Measurements from ENCODE around the gene LEKR1.

Gene LEKR1

DNA sequence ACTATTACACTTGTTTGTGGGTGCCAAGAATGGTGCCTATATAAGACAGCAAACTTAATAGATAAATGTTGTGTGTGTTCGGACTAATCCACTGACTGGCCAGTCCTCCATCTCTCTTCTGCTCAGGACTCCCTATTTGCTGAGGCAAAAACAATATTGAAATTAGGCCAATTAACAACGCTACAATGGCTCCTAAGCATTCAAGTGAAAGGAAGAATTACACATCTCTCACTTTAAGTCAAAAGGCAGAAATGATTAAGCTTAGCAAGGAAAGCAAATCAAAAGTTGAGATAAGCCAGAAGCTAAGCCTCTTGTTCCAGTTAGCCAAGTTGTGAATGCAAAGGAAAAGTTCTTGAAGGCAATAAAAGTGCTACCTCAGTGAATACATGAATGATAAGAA, 206.8 kb downstream of the LEKR1 start:
- no peaks in the 10 kb centered on the region for H3K4me1 ChIP-seq (ENCODE audit: insufficient read depth, poor library complexity, severe bottlenecking)
- H3K27ac ChIP-seq (ENCODE audit: poor library complexity, severe bottlenecking) = no peak overlapping the region
- TF ChIP-seq, protein P1, sequence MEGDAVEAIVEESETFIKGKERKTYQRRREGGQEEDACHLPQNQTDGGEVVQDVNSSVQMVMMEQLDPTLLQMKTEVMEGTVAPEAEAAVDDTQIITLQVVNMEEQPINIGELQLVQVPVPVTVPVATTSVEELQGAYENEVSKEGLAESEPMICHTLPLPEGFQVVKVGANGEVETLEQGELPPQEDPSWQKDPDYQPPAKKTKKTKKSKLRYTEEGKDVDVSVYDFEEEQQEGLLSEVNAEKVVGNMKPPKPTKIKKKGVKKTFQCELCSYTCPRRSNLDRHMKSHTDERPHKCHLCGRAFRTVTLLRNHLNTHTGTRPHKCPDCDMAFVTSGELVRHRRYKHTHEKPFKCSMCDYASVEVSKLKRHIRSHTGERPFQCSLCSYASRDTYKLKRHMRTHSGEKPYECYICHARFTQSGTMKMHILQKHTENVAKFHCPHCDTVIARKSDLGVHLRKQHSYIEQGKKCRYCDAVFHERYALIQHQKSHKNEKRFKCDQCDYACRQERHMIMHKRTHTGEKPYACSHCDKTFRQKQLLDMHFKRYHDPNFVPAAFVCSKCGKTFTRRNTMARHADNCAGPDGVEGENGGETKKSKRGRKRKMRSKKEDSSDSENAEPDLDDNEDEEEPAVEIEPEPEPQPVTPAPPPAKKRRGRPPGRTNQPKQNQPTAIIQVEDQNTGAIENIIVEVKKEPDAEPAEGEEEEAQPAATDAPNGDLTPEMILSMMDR (IDR thresholded peaks at IDR 0.05; ENCODE audit: poor library complexity, severe bottlenecking) = no peak
- no peak for DNase-seq (ENCODE audit: low spot score)
- no peaks in the 10 kb centered on the region for H3K9me3 ChIP-seq (ENCODE audit: severe bottlenecking)
- ATAC-seq (ENCODE audit: low read depth) = no peak
- H3K36me3 ChIP-seq (ENCODE audit: low read depth) = no peaks in the 10 kb centered on the region
- H3K27me3 ChIP-seq (ENCODE audit: insufficient read depth, poor library complexity, severe bottlenecking) = no peaks in the 10 kb centered on the region
- no peak overlapping the region for H3K4me3 ChIP-seq (ENCODE audit: severe bottlenecking)

DNA sequence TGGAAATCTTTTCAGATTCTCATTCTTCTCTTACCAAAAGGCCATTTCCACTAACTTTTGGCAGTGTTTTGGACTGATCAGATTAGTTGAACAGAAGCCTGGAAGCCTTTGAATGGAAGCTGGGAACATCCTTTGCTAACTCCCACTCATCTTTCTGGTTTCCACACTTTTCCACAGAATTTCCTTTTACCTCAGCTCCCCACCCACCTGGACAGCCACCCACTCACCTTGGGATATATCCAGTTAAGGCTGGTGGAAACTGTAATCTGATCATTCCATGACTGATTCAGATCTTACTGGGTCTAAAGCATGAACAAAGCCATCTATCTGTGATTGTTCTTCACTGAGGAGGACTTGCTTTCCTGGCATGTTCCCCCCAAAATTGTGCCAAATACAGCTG, 214.3 kb downstream of the LEKR1 start:
- no peaks in the 10 kb centered on the region for H3K9me3 ChIP-seq (ENCODE audit: severe bottlenecking)
- no peaks in the 10 kb centered on the region for H3K27me3 ChIP-seq (ENCODE audit: insufficient read depth, poor library complexity, severe bottlenecking)
- H3K27ac ChIP-seq (ENCODE audit: poor library complexity, severe bottlenecking) = no peak overlapping the region
- H3K4me3 ChIP-seq (ENCODE audit: severe bottlenecking) = no peak overlapping the region
- no peaks in the 10 kb centered on the region for H3K4me1 ChIP-seq (ENCODE audit: insufficient read depth, poor library complexity, severe bottlenecking)
- no peaks in the 10 kb centered on the region for H3K36me3 ChIP-seq (ENCODE audit: low read depth)
- ATAC-seq (ENCODE audit: low read depth) (no peak), DNase-seq (ENCODE audit: low spot score) (no peak)
- TF ChIP-seq, protein P1 (IDR thresholded peaks at IDR 0.05; ENCODE audit: poor library complexity, severe bottlenecking) = no peak

DNA sequence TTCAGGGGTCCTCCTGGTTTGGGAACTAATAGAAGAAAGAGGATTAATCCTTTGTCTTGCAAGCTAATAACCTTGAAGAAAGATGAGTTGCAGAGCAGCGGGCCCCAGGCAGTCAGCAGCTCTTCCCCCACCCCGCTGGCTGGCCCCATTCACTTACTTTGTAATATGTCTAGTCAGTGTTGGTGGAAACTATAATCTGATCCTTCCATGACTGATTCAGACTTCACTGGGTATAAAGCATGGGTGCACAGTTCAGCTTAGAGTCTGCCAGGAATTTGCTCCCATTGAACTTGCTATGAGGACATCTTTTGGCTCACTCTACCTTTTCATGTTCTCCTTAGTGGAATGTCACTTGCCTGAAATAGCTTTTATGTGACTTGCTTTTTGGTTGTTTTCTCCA, 216.1 kb downstream of the LEKR1 start:
- Histone ChIP-seq H3K36me3 (ENCODE audit: low read depth) (no peaks in the 10 kb centered on the region), H3K4me3 (ENCODE audit: severe bottlenecking) (no peak overlapping the region), H3K27ac (ENCODE audit: poor library complexity, severe bottlenecking) (no peak overlapping the region), H3K4me1 (ENCODE audit: insufficient read depth, poor library complexity, severe bottlenecking) (no peaks in the 10 kb centered on the region), H3K27me3 (ENCODE audit: insufficient read depth, poor library complexity, severe bottlenecking) (no peaks in the 10 kb centered on the region), H3K9me3 (ENCODE audit: severe bottlenecking) (no peaks in the 10 kb centered on the region)
- no peak for ATAC-seq (ENCODE audit: low read depth)
- no peak for DNase-seq (ENCODE audit: low spot score)
- TF ChIP-seq, protein P1 (IDR thresholded peaks at IDR 0.05; ENCODE audit: poor library complexity, severe bottlenecking) = no peak

DNA sequence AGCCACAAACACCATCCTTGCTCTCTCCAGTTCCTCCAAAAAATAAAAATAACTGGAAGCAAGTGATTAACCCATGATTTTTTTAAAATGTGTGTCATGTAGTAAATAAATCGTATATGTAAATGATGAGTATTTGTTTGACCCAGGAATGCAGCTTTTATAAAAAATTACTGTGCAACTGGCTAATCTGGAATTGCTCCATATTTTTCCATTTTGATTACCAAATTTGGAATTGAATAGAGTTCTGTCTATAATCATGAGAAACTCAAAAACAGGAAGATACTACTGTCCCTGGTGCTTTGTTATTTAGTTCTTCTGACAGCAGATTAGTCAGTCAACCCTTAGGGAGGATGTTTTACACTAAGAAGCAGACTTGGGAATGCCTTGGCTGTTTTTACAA, 217.6 kb downstream of the LEKR1 start:
- Histone ChIP-seq H3K4me1 (ENCODE audit: insufficient read depth, poor library complexity, severe bottlenecking) (no peaks in the 10 kb centered on the region), H3K36me3 (ENCODE audit: low read depth) (no peaks in the 10 kb centered on the region), H3K9me3 (ENCODE audit: severe bottlenecking) (no peaks in the 10 kb centered on the region), H3K4me3 (ENCODE audit: severe bottlenecking) (no peak overlapping the region), H3K27ac (ENCODE audit: poor library complexity, severe bottlenecking) (no peak overlapping the region), H3K27me3 (ENCODE audit: insufficient read depth, poor library complexity, severe bottlenecking) (no peaks in the 10 kb centered on the region)
- DNase-seq (ENCODE audit: low spot score) (no peak), ATAC-seq (ENCODE audit: low read depth) (no peak)
- TF ChIP-seq, protein P1 (IDR thresholded peaks at IDR 0.05; ENCODE audit: poor library complexity, severe bottlenecking) = no peak

DNA sequence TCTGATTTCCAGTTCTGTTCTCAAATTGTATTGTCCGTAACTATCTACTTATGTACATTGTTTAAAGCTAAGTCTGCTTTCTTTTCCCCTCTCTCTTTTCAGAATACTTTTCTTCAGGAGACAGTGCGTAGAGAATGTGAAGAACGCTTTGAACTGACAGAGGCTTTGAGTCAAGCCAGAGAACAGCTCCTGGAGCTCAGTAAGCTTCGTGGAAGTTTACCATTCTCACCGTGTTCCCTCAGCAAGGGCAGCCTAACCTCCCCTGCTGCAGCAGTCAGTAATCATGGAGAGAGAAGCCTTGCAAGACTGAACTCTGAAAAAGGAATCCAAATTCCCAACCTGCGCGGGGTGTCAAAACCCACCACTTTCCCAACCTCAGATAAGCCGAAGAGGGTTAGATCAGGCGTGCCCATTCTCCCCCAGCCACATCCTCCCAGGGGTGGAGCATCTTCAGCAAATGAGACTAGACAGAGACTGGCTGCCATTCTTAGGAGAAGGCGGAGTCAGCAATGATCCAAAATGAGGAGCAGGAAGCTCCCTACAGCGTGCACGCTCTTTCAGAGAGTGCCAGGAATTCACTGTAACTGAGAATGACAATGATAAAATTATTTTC, 219.2 kb downstream of the LEKR1 start:
- H3K27me3 ChIP-seq (ENCODE audit: insufficient read depth, poor library complexity, severe bottlenecking) = no peaks in the 10 kb centered on the region
- no peak overlapping the region for H3K4me3 ChIP-seq (ENCODE audit: severe bottlenecking)
- DNase-seq (ENCODE audit: low spot score) = no peak
- no peaks in the 10 kb centered on the region for H3K4me1 ChIP-seq (ENCODE audit: insufficient read depth, poor library complexity, severe bottlenecking)
- no peaks in the 10 kb centered on the region for H3K9me3 ChIP-seq (ENCODE audit: severe bottlenecking)
- no peak overlapping the region for H3K27ac ChIP-seq (ENCODE audit: poor library complexity, severe bottlenecking)
- no peaks in the 10 kb centered on the region for H3K36me3 ChIP-seq (ENCODE audit: low read depth)
- no peak for ATAC-seq (ENCODE audit: low read depth)
- TF ChIP-seq, protein P1 (IDR thresholded peaks at IDR 0.05; ENCODE audit: poor library complexity, severe bottlenecking) = no peak

Measured in RWPE2 (cell line).